IMR-90 (cell line): Measurements from ENCODE around the gene COL4A1.

Experiments
- CTCF ChIP-seq: conservative IDR thresholded peaks from 2 replicates; pipeline ENCODE4 v1.5.1; 2012; ENCODE audit warnings: mild to moderate bottlenecking, low read depth, low read length, improper control_type of control experiment
- POLR2A ChIP-seq: IDR thresholded peaks from 2 replicates; pipeline ENCODE4 v1.6.1; 2012; ENCODE audit warnings: mild to moderate bottlenecking, low read depth, low read length
- RFX5 ChIP-seq: IDR thresholded peaks from 2 replicates; pipeline ENCODE4 v1.8.0; 2012; ENCODE audit warnings: low read depth, mild to moderate bottlenecking, low read length, moderate library complexity

GRCh38 chr13:110336108-110336507 lies 29.2 kb upstream of the COL4A1 start:
- TF ChIP-seq RFX5 (no peak), POLR2A (no peak), CTCF (no peak)
